Measurements from ENCODE around the gene WIPF1.

DNA sequence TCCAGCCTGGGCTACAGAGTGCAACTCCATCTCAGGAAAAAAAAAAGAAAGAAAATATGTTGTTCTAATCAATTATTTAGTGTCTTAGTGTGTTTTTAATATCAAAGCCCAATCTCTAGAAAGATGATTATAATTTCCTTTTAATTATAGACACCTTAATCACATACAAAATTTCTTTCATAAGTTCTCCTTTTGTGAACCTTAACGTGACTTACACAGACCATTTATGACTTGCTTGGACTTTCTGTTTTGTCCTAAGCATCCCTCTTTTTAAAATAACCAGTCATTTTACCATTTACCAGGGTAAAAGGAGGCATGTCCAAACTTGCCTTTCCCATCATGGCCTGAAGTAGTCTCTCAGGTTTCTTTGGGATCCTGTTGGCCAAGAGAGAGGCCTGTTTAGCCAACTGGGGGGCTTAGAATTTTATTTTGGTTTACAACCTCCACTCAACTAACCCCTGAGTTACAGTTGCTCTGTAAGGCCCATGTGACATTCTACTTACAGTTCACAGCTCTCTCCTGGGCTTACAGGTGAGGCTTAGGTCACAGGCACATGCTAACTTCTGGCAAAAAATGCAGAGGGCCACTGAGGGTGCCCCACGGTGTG lies 86.9 kb downstream of the WIPF1 start:
- TF ChIP-seq CTCF (IDR thresholded peaks at IDR 0.05; ENCODE audit: borderline replicate concordance, extremely low read depth, low read length, poor library complexity, severe bottlenecking) (no peak), EZH2 (IDR thresholded peaks at IDR 0.05; ENCODE audit: borderline replicate concordance, low read depth, low read length, severe bottlenecking) (no peak)
